ENCODE results near the gene HECTD4.
A peak's percentile ranks its signal among the peaks of the same experiment; 100 is the strongest.
"Not testable (repeated sequence)": the region's sequence is repeated elsewhere in the genome, so short reads cannot be mapped to it uniquely, and the experiment has no call there.

The HECTD4 gene

GRCh38 chr12:112381883-112382796 lies at the start of gene HECTD4:
TSS of gene HECTD4 (minus strand) at chr12:112382431. CDS start at chr12:112382128, 303 bp downstream.
- peak; percentile 99 for DNase-seq (ENCODE audit: low spot score)

- no peak for DNase-seq (ENCODE audit: low spot score)
Observed at GRCh38 chr12:112431965-112432364, 49.7 kb upstream of the HECTD4 start.

- DNase-seq (ENCODE audit: low spot score) = no peak
Observed at GRCh38 chr12:112430929-112431328, 48.7 kb upstream of the HECTD4 start.

- no peak for DNase-seq (ENCODE audit: low spot score)
Observed at GRCh38 chr12:112427760-112428159, 45.5 kb upstream of the HECTD4 start.

GRCh38 chr12:112425582-112426382 lies 43.6 kb upstream of the HECTD4 start:
- DNase-seq (ENCODE audit: low spot score) = no peak

- DNase-seq (ENCODE audit: low spot score) = no peak
Observed at GRCh38 chr12:112424126-112424525, 41.9 kb upstream of the HECTD4 start.

GRCh38 chr12:112422531-112422930 lies 40.3 kb upstream of the HECTD4 start:
- DNase-seq (ENCODE audit: low spot score) = peak; percentile 29

- no peak for DNase-seq (ENCODE audit: low spot score)
Observed at GRCh38 chr12:112421363-112421762, 39.1 kb upstream of the HECTD4 start.

GRCh38 chr12:112420740-112421139 lies 38.5 kb upstream of the HECTD4 start:
- DNase-seq (ENCODE audit: low spot score) = no peak

GRCh38 chr12:112419297-112420133 lies 37.3 kb upstream of the HECTD4 start:
- peak; percentile 92 for DNase-seq (ENCODE audit: low spot score)

GRCh38 chr12:112418608-112419296 lies 36.5 kb upstream of the HECTD4 start, which contains the start of gene PTPN11:
TSS of gene PTPN11 (plus strand) at chr12:112418947. CDS start at chr12:112419112, 165 bp downstream.
- DNase-seq (ENCODE audit: low spot score) = peak; percentile 95

GRCh38 chr12:112418273-112418607 lies 36.0 kb upstream of the HECTD4 start:
- no peak for DNase-seq (ENCODE audit: low spot score)

- not testable (repeated sequence) for DNase-seq (ENCODE audit: low spot score)
Observed at GRCh38 chr12:112415457-112415856, 33.2 kb upstream of the HECTD4 start.

- no peak for DNase-seq (ENCODE audit: low spot score)
Observed at GRCh38 chr12:112413855-112414625, 31.8 kb upstream of the HECTD4 start.

- DNase-seq (ENCODE audit: low spot score) = no peak
Observed at GRCh38 chr12:112409906-112410244, 27.6 kb upstream of the HECTD4 start.

GRCh38 chr12:112409064-112409905 lies 27.1 kb upstream of the HECTD4 start, which contains the start of gene RPL6:
TSS of gene RPL6 (minus strand) at chr12:112409605. CDS start at chr12:112408656, 949 bp downstream.
- DNase-seq (ENCODE audit: low spot score) = peak; percentile 92

- DNase-seq (ENCODE audit: low spot score) = peak; percentile 21
Observed at GRCh38 chr12:112408621-112409020, 26.4 kb upstream of the HECTD4 start.

GRCh38 chr12:112407683-112408082 lies 25.5 kb upstream of the HECTD4 start:
- DNase-seq (ENCODE audit: low spot score) = not testable (repeated sequence)

Measured in GM03348 (cell line).